HUES64 (cell line): ENCODE measurements around the gene HDAC7.

Experiments
- H3K27ac ChIP-seq: 2 replicates; pipeline ENCODE4 v1.7.0; 2013; ENCODE audit warnings: low read depth, low read length, inconsistent platforms
- H3K27me3 ChIP-seq: 2 replicates; pipeline ENCODE4 v1.6.1; 2013; ENCODE audit warnings: mild to moderate bottlenecking, low read length; ENCODE audit not compliant: insufficient read depth
- H3K36me3 ChIP-seq: 2 replicates; pipeline ENCODE4 v1.6.1; 2013; ENCODE audit warnings: mild to moderate bottlenecking, low read length; ENCODE audit not compliant: insufficient read depth
- H3K4me1 ChIP-seq: 2 replicates; pipeline ENCODE4 v1.6.1; 2013; ENCODE audit warnings: mild to moderate bottlenecking, low read length, moderate library complexity; ENCODE audit not compliant: insufficient read depth
- H3K4me3 ChIP-seq: 2 replicates; pipeline ENCODE4 v1.5.1; 2013; ENCODE audit warnings: mild to moderate bottlenecking, low read length, moderate library complexity
- H3K9ac ChIP-seq: 2 replicates; pipeline ENCODE4 v1.6.1; 2013; ENCODE audit warnings: mild to moderate bottlenecking, low read depth, low read length
- H3K9me3 ChIP-seq: 2 replicates; pipeline ENCODE4 v1.6.1; 2013; ENCODE audit warnings: low read depth, low read length; ENCODE audit not compliant: insufficient read depth
- WGBS: fragments of 150-250, 120-280 bp; methylation state at CpG from one replicate; pipeline ENCODE4 v1.1.7; 2013; ENCODE audit warnings: missing lambda C conversion rate; 5-methylcytosine and 5-hydroxymethylcytosine counted together

Gene HDAC7

GRCh38 chr12:47739297-47739696, 80.4 kb downstream of the HDAC7 start:
- peaks cover 15% of the 10 kb centered on the region for H3K4me1 ChIP-seq
- no peaks in the 10 kb centered on the region for H3K9me3 ChIP-seq
- 87% methylated on average over 3 of the region's 3 CpGs for WGBS
- H3K27ac ChIP-seq, result no peak overlapping the region
- H3K27me3 ChIP-seq, result no peaks in the 10 kb centered on the region
- no peak overlapping the region; the same call in 1 of the 2 replicates for H3K9ac ChIP-seq
- H3K36me3 ChIP-seq, result no peaks in the 10 kb centered on the region
- no peak overlapping the region for H3K4me3 ChIP-seq

GRCh38 chr12:47737936-47738594, 81.6 kb downstream of the HDAC7 start:
- Histone ChIP-seq H3K27ac (no peak overlapping the region), H3K4me1 (peaks cover 17% of the 10 kb centered on the region), H3K36me3 (no peaks in the 10 kb centered on the region), H3K9ac (no peak overlapping the region), H3K27me3 (no peaks in the 10 kb centered on the region), H3K4me3 (no peak overlapping the region), H3K9me3 (no peaks in the 10 kb centered on the region)
- 90% methylated on average over 17 of the region's 17 CpGs for WGBS

DNA sequence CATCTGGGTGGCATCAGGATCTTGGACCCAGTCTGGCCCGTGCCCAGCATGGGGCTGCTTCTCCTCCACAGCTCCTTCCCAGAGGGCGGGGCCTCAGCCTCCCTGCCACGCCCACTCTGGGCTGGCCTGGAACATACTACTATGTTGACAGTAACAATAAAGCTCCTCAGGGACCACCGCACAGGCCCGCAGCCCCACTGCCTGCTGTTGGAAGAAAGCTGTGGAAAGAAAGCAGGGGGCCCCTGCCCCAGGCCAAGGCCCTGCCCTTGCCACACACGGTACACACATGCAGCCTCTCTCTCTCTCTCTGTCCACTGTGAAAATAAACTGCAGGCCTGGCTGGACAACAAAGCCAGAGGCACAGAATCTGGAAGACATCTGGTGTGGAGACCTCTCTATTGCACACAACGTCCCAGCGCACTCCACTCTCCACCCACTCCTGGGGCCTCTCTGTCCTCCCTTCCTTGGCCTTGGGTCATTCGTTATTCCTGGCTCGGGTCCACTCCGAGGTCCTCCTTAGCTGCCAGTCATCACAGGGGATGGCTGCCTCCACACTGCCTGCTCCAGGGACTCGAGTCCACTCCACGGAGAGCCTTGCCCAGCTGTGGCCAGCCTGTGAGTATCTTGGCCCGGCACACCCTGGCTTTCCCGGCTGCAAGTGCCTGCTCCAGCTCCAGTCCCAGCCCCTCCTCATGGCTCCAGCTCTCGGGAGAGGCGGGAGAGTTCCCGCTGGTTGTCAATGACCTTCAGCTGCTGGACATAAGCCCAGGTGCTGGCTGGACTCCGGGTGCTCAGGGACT, 82.6 kb downstream of the HDAC7 start:
- no peaks in the 10 kb centered on the region for H3K9me3 ChIP-seq
- no peak overlapping the region for H3K9ac ChIP-seq
- peaks cover 17% of the 10 kb centered on the region for H3K4me1 ChIP-seq
- H3K27me3 ChIP-seq, result no peaks in the 10 kb centered on the region
- H3K36me3 ChIP-seq, result no peaks in the 10 kb centered on the region
- 90% methylated on average over 19 of the region's 19 CpGs for WGBS
- H3K4me3 ChIP-seq, result no peak overlapping the region
- H3K27ac ChIP-seq, result no peak overlapping the region

DNA sequence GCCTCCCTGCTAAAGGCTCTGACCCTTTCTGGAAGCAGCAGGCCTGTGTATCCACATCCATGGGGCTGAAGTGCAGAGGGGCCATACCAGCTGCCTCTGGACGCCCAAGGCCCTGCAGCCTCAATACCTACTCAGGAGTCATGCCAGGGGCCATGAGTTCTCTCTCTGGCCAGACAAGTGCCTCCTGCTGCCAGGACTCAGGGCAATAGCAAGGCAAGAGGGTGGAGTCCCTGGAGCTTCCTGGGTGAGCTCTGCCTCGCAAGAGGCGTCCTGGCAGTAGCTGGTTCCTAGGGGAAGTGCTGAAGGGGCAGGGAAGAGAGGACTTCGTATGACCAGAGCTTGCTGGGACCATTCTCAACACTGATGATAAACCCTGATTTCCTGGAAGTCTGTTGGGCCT, 83.5 kb downstream of the HDAC7 start:
- WGBS, result 93% methylated on average over 4 of the region's 4 CpGs
- H3K36me3 ChIP-seq, result no peaks in the 10 kb centered on the region
- H3K27me3 ChIP-seq, result no peaks in the 10 kb centered on the region
- H3K4me1 ChIP-seq, result peaks cover 17% of the 10 kb centered on the region
- H3K9me3 ChIP-seq, result no peaks in the 10 kb centered on the region
- H3K27ac ChIP-seq, result no peak overlapping the region
- H3K9ac ChIP-seq, result no peak overlapping the region
- no peak overlapping the region for H3K4me3 ChIP-seq

DNA sequence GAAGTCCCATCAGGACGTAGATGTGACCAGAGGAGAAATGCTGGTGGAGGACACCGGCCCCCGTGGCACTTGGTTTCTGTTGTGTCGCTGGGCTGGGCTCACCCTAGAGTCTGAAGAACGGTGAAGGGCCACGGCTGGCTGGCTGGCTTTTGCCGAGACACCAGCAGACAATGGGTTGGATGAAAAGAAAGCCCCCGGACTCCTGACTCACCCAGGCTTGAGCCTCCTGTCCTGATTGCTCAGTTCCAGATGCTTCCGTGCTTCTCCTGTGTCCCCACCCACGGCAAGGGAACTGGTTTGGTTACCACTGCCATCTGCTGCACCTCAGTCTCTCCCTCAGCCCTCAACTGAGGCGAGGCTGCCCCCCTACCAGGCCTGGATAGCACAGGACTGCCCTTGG, 84.1 kb downstream of the HDAC7 start:
- H3K27ac ChIP-seq, result no peak overlapping the region
- 92% methylated on average over 11 of the region's 11 CpGs for WGBS
- no peaks in the 10 kb centered on the region for H3K9me3 ChIP-seq

GRCh38 chr12:47734725-47735480, 84.8 kb downstream of the HDAC7 start:
- no peak overlapping the region for H3K4me3 ChIP-seq
- H3K27ac ChIP-seq, result peak overlapping the region; percentile 9; the same call in 1 of the 2 replicates
- H3K4me1 ChIP-seq, result peaks cover 17% of the 10 kb centered on the region
- no peaks in the 10 kb centered on the region for H3K27me3 ChIP-seq
- 44% methylated on average over 12 of the region's 12 CpGs for WGBS
- H3K9ac ChIP-seq, result no peak overlapping the region; the same call in 1 of the 2 replicates
- no peaks in the 10 kb centered on the region for H3K9me3 ChIP-seq
- no peaks in the 10 kb centered on the region for H3K36me3 ChIP-seq

More for the DNA sequence above, 84.1 kb downstream of the HDAC7 start:
- Histone ChIP-seq H3K4me1 (peaks cover 17% of the 10 kb centered on the region), H3K27me3 (no peaks in the 10 kb centered on the region), H3K36me3 (no peaks in the 10 kb centered on the region), H3K9ac (no peak overlapping the region), H3K4me3 (no peak overlapping the region)

GRCh38 chr12:47733142-47733541, 86.6 kb downstream of the HDAC7 start:
- no peaks in the 10 kb centered on the region for H3K36me3 ChIP-seq
- WGBS, result 90% methylated on average over 4 of the region's 4 CpGs
- no peak overlapping the region for H3K9ac ChIP-seq
- no peak overlapping the region for H3K4me3 ChIP-seq
- H3K27me3 ChIP-seq, result no peaks in the 10 kb centered on the region
- no peaks in the 10 kb centered on the region for H3K9me3 ChIP-seq
- no peak overlapping the region for H3K27ac ChIP-seq
- H3K4me1 ChIP-seq, result peaks cover 17% of the 10 kb centered on the region
